Stomach (tissue), 9 donors: ENCODE measurements around the gene SLC25A13. TPM values are rescaled to one million over a fixed set of nuclear protein-coding genes. Genes with fewer than 3 reads are reported as not detected.

Source experiments
- DNase-seq, 2 donors: peaks; one replicate each; pipeline versions ENCODE4 v3.0.0 to v3.0.0-alpha.2; 2013 to 2019
- H3K27ac ChIP-seq, 5 donors: fragments of 200-600 bp in 4 of 5; sonication (generic) in 4 of 5; one replicate each; pipeline ENCODE4 v1.5.1; 2013 to 2019; ENCODE audit warnings: mild to moderate bottlenecking in 1 of 5, moderate library complexity in 1 of 5
- H3K27me3 ChIP-seq, 3 donors: fragments of 200-600 bp; sonication (generic); one replicate each; pipeline ENCODE4 v1.5.1; 2017 to 2019; ENCODE audit warnings: mixed run types in 1 of 3
- H3K36me3 ChIP-seq, 4 donors: fragments of 200-600 bp; sonication (generic); 1 replicate in 3 of 4; 2 replicates in 1 of 4; pipeline ENCODE4 v1.5.1; 2016 to 2019
- H3K4me1 ChIP-seq, 4 donors: fragments of 200-600 bp; sonication (generic); one replicate each; pipeline ENCODE4 v1.5.1; 2016 to 2019
- H3K4me3 ChIP-seq, 4 donors: fragments of 200-600 bp; sonication (generic) in 3 of 4; one replicate each; pipeline ENCODE4 v1.5.1; 2016 to 2019; ENCODE audit warnings: mild to moderate bottlenecking in 1 of 4
- H3K9me3 ChIP-seq, 4 donors: fragments of 200-600 bp; sonication (generic); one replicate each; pipeline ENCODE4 v1.5.1; 2016 to 2019
- EP300 ChIP-seq: sonication (generic); formaldehyde crosslinking; IDR thresholded peaks from one replicate; pipeline ENCODE4 v1.6.1; 2017; ENCODE audit warnings: antibody characterized with exemption
- POLR2A ChIP-seq, 4 donors: fragments of 450-650 bp; IDR thresholded peaks; one replicate each; pipeline ENCODE4 v1.6.1; 2016; ENCODE audit warnings: antibody characterized with exemption in 4 of 4, control low read depth in 2 of 4, mild to moderate bottlenecking in 1 of 4, moderate library complexity in 1 of 4
- POLR2AphosphoS5 ChIP-seq, 3 donors: sonication (generic); formaldehyde crosslinking; IDR thresholded peaks; one replicate each; pipeline ENCODE4 v1.6.1; 2016; ENCODE audit warnings: antibody characterized with exemption in 3 of 3
- WGBS, 5 donors: extraction: QIAGEN DNeasy Blood & Tissue Kit in 3 of 5; methylation state at CpG; one replicate each; pipeline versions ENCODE4 v1.1.5 to v1.1.7; 2013 to 2018; 5-methylcytosine and 5-hydroxymethylcytosine counted together
- intact Hi-C: fragments of 100-400 bp; cut with DNase I; formaldehyde crosslinking; loops from one replicate; pipeline ENCODE4 v1.15.1; 2023; ENCODE audit warnings: low total_unique reads
- polyA plus RNA-seq, 3 donors: library from polyadenylated mRNA; stranded (reverse); fragments of 200-250 nt; gene quantifications; one replicate each; pipeline ENCODE4 v1.2.3, GENCODE V29; 2013
- total RNA-seq, 5 donors: library from RNA; depleted of rRNA; stranded (reverse); fragments of >200 nt; gene quantifications; one replicate each; pipeline versions ENCODE4 v1.1.0 to v1.2.3, GENCODE V29; 2014 to 2016
- TF ChIP-seq, protein P1 (sequence below), 7 experiments: fragments of 450-650 bp in 4 of 7; fragments of 200-600 bp in 3 of 7; sonication (generic) in 3 of 7; IDR thresholded peaks; one replicate each; pipeline ENCODE4 v1.5.1; 2016 to 2019; ENCODE audit warnings: antibody characterized with exemption in 7 of 7, control low read depth in 2 of 7, mild to moderate bottlenecking in 1 of 7
- donor health status: healthy with polysubstance abuse.
- donor health status: Bipolar disorder and iron deficiency.
- donor health status: healthy.

SLC25A13 gene
- total and polyA plus RNA-seq, 8 donors: 4.1 to 72.0 (median 12.0) TPM

DNA sequence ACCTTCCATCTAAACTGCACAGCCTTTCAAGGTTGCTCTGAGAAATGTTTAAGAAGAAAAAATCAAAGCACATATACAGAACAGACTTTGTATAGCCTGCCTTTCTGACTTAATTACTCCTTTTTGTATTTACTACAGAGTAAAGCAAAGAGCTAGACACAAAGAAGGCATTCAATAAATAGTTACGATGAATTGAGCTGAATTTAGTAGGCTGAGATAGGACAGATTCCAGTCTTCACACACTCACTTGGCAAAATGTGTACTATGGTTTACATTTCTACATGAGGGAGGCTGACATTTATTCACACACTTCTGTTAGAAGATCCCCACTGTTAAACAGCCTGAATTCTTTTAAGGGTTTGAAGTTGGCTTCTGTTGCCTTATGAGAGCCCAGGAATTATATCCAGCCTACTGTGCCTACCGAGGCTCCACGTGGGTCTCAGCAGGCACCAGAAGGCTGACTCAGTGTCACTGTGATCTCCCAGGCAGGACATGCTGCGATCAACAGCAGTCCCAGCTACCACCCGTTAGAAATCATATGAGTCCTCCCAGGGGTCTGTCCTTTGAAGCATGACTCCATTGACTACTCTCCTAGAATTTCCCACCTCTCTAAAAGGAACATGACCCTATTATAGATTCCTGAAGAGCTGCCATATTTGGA is 24.5 kb upstream of the SLC25A13 start:
- intact Hi-C loops: no loop called here
- peaks cover 0 to 4% (median 0%) of the 10 kb centered on the region in 4 donors for H3K4me1 ChIP-seq
- TF ChIP-seq POLR2A (IDR thresholded peaks at IDR 0.05): no peak
- TF ChIP-seq, protein P1, sequence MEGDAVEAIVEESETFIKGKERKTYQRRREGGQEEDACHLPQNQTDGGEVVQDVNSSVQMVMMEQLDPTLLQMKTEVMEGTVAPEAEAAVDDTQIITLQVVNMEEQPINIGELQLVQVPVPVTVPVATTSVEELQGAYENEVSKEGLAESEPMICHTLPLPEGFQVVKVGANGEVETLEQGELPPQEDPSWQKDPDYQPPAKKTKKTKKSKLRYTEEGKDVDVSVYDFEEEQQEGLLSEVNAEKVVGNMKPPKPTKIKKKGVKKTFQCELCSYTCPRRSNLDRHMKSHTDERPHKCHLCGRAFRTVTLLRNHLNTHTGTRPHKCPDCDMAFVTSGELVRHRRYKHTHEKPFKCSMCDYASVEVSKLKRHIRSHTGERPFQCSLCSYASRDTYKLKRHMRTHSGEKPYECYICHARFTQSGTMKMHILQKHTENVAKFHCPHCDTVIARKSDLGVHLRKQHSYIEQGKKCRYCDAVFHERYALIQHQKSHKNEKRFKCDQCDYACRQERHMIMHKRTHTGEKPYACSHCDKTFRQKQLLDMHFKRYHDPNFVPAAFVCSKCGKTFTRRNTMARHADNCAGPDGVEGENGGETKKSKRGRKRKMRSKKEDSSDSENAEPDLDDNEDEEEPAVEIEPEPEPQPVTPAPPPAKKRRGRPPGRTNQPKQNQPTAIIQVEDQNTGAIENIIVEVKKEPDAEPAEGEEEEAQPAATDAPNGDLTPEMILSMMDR (IDR thresholded peaks at IDR 0.05): no peak
- TF ChIP-seq POLR2AphosphoS5 (IDR thresholded peaks at IDR 0.05): no peak
- TF ChIP-seq EP300: no peak
- 53 to 58% (median 57%) methylated on average over 5 of the region's 5 CpGs for WGBS, 5 donors
- no peaks in the 10 kb centered on the region for H3K27me3 ChIP-seq
- H3K9me3 ChIP-seq: no peaks in the 10 kb centered on the region
- H3K4me3 ChIP-seq: no peak overlapping the region
- no peak for DNase-seq
- no peaks in the 10 kb centered on the region for H3K36me3 ChIP-seq
- H3K27ac ChIP-seq: no peak overlapping the region

DNA sequence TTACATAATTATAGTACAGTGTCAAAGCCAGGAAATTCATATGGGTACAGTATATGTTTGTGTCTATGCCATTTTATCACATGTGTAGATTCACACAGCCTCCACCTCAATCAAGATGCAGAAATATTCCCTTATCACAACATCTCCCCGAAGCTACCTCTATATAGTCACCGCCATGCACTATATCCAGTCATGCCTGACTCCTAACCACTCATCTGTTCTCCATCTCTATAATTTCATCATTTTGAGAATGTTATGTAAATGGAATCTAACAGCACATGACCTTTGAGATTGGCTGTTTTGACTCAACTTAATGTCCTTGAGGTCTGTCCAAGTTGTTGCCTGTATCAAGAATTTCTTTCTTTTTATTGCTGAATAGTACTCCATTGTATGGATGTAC is 22.3 kb upstream of the SLC25A13 start:
- no peaks in the 10 kb centered on the region for H3K36me3 ChIP-seq
- intact Hi-C loops: no loop called here
- DNase-seq: no peak
- H3K27me3 ChIP-seq: no peaks in the 10 kb centered on the region
- peaks cover 0 to 4% (median 0%) of the 10 kb centered on the region in 4 donors for H3K4me1 ChIP-seq
- H3K27ac ChIP-seq: no peak overlapping the region
- 89 to 94% (median 93%) methylated on average over 2 of the region's 2 CpGs for WGBS, 5 donors
- H3K9me3 ChIP-seq: no peaks in the 10 kb centered on the region
- TF ChIP-seq EP300: no peak
- no peak for TF ChIP-seq POLR2A (IDR thresholded peaks at IDR 0.05)
- no peak for TF ChIP-seq POLR2AphosphoS5 (IDR thresholded peaks at IDR 0.05)
- TF ChIP-seq, protein P1 (IDR thresholded peaks at IDR 0.05): no peak
- H3K4me3 ChIP-seq: no peak overlapping the region

DNA sequence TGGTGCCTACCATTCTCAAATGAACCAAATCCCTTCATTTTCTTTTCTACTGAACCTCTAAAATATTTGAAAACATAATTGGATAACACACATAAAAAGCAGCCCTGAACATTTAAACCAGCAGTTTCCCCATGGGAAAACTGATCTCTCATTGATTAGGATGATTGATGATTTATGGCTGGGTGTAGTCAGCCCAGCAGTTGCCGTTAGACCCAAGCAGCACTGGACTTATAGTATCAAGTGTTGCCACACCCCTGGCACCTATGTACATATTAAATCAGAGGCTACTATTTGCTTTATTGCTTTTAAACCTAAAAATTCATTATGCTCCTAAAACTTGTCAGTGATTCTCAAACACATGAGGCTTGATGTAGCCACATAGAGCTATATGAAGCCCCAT is 20.2 kb upstream of the SLC25A13 start:
- no peaks in the 10 kb centered on the region for H3K9me3 ChIP-seq
- H3K36me3 ChIP-seq: no peaks in the 10 kb centered on the region
- H3K27me3 ChIP-seq: no peaks in the 10 kb centered on the region
- TF ChIP-seq POLR2AphosphoS5 (IDR thresholded peaks at IDR 0.05) (no peak), POLR2A (IDR thresholded peaks at IDR 0.05) (no peak), EP300 (no peak)
- TF ChIP-seq, protein P1 (IDR thresholded peaks at IDR 0.05): no peak
- DNase-seq: no peak
- no peak overlapping the region for H3K27ac ChIP-seq
- intact Hi-C loops: no loop called here
- 21 to 42% (median 29%) methylated on average over 1 of the region's 1 CpG for WGBS, 5 donors
- H3K4me1 ChIP-seq: peaks cover 0 to 4% (median 0%) of the 10 kb centered on the region in 4 donors
- no peak overlapping the region for H3K4me3 ChIP-seq

DNA sequence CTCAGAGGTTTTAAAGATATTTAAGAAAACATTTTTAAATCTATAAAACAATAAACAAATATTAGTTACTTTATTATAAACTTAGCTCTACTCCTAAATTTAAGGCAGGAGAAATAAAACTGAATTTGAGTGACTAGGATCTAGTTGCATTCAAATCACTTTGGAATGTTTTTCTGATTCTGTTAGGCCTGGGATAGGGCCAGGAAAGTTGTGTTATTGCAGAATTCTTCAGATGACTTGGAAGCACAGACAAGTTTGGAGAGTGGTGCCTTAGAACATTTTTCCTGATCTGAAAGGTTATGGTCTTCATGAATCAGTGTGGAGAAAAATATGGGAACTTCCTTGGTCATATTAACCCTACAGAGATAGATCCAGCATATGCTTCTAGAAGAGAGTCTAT is 15.6 kb upstream of the SLC25A13 start:
- Histone ChIP-seq H3K4me3 (no peak overlapping the region), H3K4me1 (peaks cover 0 to 4% (median 0%) of the 10 kb centered on the region in 4 donors), H3K36me3 (no peaks in the 10 kb centered on the region), H3K27ac (no peak overlapping the region), H3K27me3 (no peaks in the 10 kb centered on the region), H3K9me3 (no peaks in the 10 kb centered on the region)
- intact Hi-C loops: no loop called here
- TF ChIP-seq EP300: no peak
- TF ChIP-seq, protein P1 (IDR thresholded peaks at IDR 0.05): no peak
- no peak for TF ChIP-seq POLR2A (IDR thresholded peaks at IDR 0.05)
- DNase-seq: no peak
